ENCODE results near the gene CYP3A4. TPM values are rescaled to one million over a fixed set of nuclear protein-coding genes. Genes with fewer than 3 reads are reported as not detected.
A peak's percentile ranks its signal among the peaks of the same experiment; 100 is the strongest.

Gene CYP3A4
- total and polyA plus RNA-seq, 2 of the 13 experiments (the other 11 are each of a cell fraction or from before 2014, with no cell fraction given): 0.11 to 0.24 TPM

DNA sequence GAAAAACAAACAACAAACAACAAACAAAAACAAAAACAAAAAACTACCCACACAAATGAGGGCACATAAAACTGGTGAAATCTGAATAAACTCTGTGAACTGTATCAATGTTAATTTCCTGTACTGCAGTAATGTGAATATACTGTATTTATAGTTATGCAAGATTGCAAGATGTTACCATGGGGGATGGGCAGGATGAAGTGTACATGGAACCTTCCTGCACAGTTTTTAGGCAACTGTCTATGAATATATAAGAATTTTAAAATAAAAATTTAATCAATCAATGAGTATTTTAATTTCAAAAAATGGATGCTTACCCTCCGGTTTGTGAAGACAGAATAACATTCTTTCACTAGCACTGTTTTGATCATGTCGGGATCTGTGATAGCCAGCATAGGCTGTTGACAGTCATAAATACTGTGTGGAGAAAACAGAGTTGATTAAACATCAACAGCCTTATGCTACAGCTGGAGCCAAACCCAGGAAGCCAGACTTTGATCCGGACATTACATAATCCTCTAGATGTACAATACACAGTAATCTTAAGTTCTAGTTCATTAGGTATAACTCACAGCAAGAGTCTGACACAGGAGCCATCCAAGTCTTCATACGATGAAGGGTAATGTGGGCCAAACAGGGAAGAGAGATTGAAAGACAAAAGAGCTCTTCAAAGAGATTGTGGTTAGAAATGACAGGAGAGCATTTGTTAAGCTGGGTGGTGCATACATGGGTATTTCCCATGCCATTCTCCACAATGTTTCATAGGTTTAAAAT, 63.8 kb downstream of the CYP3A4 start (continued):
- TF ChIP-seq, protein P1, sequence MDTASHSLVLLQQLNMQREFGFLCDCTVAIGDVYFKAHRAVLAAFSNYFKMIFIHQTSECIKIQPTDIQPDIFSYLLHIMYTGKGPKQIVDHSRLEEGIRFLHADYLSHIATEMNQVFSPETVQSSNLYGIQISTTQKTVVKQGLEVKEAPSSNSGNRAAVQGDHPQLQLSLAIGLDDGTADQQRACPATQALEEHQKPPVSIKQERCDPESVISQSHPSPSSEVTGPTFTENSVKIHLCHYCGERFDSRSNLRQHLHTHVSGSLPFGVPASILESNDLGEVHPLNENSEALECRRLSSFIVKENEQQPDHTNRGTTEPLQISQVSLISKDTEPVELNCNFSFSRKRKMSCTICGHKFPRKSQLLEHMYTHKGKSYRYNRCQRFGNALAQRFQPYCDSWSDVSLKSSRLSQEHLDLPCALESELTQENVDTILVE (CRISPR knock-in tag; IDR thresholded peaks at IDR 0.05): 0 out of 2 replicates have a peak, but pooled peaks have one; percentile 41
- TF ChIP-seq, protein P2, sequence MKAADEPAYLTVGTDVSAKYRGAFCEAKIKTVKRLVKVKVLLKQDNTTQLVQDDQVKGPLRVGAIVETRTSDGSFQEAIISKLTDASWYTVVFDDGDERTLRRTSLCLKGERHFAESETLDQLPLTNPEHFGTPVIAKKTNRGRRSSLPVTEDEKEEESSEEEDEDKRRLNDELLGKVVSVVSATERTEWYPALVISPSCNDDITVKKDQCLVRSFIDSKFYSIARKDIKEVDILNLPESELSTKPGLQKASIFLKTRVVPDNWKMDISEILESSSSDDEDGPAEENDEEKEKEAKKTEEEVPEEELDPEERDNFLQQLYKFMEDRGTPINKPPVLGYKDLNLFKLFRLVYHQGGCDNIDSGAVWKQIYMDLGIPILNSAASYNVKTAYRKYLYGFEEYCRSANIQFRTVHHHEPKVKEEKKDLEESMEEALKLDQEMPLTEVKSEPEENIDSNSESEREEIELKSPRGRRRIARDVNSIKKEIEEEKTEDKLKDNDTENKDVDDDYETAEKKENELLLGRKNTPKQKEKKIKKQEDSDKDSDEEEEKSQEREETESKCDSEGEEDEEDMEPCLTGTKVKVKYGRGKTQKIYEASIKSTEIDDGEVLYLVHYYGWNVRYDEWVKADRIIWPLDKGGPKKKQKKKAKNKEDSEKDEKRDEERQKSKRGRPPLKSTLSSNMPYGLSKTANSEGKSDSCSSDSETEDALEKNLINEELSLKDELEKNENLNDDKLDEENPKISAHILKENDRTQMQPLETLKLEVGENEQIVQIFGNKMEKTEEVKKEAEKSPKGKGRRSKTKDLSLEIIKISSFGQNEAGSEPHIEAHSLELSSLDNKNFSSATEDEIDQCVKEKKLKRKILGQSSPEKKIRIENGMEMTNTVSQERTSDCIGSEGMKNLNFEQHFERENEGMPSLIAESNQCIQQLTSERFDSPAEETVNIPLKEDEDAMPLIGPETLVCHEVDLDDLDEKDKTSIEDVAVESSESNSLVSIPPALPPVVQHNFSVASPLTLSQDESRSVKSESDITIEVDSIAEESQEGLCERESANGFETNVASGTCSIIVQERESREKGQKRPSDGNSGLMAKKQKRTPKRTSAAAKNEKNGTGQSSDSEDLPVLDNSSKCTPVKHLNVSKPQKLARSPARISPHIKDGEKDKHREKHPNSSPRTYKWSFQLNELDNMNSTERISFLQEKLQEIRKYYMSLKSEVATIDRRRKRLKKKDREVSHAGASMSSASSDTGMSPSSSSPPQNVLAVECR (CRISPR knock-in tag; IDR thresholded peaks at IDR 0.05; ENCODE audit: borderline replicate concordance): peak; percentile 41; the same call in 1 of the 2 replicates
- TF ChIP-seq SMYD3 (CRISPR knock-in tag; IDR thresholded peaks at IDR 0.05) (0 out of 2 replicates have a peak, but pooled peaks have one; percentile 40), KLF9 (CRISPR knock-in tag; IDR thresholded peaks at IDR 0.05; ENCODE audit: low read depth) (no peak), TRIM24 (CRISPR knock-in tag; IDR thresholded peaks at IDR 0.05) (no peak), MIER3 (CRISPR knock-in tag; IDR thresholded peaks at IDR 0.05; ENCODE audit: borderline replicate concordance) (no peak), ZSCAN29 (CRISPR knock-in tag; conservative IDR thresholded peaks at IDR 0.05) (no peak), HMG20A (CRISPR knock-in tag; IDR thresholded peaks at IDR 0.05; ENCODE audit: borderline replicate concordance) (peak; percentile 78; the same call in 1 of the 2 replicates), ELF4 (CRISPR knock-in tag; IDR thresholded peaks at IDR 0.05; ENCODE audit: borderline replicate concordance) (0 out of 2 replicates have a peak, but pooled peaks have one; percentile 45), RCOR2 (CRISPR knock-in tag; IDR thresholded peaks at IDR 0.05) (peak; percentile 74; the same call in 1 of the 2 replicates), FOXP1 (IDR thresholded peaks at IDR 0.05) (peak; percentile 34; the same call in 1 of the 2 replicates), FOXP1 (CRISPR knock-in tag; IDR thresholded peaks at IDR 0.05) (peak; percentile 93), SALL1 (CRISPR knock-in tag; IDR thresholded peaks at IDR 0.05) (peak; percentile 81; the same call in 1 of the 2 replicates), NFKBIZ (CRISPR knock-in tag; IDR thresholded peaks at IDR 0.05) (0 out of 2 replicates have a peak, but pooled peaks have one; percentile 49)
- TF ChIP-seq, protein P3, sequence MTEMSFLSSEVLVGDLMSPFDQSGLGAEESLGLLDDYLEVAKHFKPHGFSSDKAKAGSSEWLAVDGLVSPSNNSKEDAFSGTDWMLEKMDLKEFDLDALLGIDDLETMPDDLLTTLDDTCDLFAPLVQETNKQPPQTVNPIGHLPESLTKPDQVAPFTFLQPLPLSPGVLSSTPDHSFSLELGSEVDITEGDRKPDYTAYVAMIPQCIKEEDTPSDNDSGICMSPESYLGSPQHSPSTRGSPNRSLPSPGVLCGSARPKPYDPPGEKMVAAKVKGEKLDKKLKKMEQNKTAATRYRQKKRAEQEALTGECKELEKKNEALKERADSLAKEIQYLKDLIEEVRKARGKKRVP (CRISPR knock-in tag; IDR thresholded peaks at IDR 0.05): peak in 1 of 2 experiments; percentile 49; a peak in 1 of 4 replicates
- TF ChIP-seq, protein P4, sequence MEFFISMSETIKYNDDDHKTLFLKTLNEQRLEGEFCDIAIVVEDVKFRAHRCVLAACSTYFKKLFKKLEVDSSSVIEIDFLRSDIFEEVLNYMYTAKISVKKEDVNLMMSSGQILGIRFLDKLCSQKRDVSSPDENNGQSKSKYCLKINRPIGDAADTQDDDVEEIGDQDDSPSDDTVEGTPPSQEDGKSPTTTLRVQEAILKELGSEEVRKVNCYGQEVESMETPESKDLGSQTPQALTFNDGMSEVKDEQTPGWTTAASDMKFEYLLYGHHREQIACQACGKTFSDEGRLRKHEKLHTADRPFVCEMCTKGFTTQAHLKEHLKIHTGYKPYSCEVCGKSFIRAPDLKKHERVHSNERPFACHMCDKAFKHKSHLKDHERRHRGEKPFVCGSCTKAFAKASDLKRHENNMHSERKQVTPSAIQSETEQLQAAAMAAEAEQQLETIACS (CRISPR knock-in tag; IDR thresholded peaks at IDR 0.05): no peak
- TF ChIP-seq, protein P5, sequence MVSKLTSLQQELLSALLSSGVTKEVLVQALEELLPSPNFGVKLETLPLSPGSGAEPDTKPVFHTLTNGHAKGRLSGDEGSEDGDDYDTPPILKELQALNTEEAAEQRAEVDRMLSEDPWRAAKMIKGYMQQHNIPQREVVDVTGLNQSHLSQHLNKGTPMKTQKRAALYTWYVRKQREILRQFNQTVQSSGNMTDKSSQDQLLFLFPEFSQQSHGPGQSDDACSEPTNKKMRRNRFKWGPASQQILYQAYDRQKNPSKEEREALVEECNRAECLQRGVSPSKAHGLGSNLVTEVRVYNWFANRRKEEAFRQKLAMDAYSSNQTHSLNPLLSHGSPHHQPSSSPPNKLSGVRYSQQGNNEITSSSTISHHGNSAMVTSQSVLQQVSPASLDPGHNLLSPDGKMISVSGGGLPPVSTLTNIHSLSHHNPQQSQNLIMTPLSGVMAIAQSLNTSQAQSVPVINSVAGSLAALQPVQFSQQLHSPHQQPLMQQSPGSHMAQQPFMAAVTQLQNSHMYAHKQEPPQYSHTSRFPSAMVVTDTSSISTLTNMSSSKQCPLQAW (CRISPR knock-in tag; IDR thresholded peaks at IDR 0.05): no peak
- TF ChIP-seq, protein P6, sequence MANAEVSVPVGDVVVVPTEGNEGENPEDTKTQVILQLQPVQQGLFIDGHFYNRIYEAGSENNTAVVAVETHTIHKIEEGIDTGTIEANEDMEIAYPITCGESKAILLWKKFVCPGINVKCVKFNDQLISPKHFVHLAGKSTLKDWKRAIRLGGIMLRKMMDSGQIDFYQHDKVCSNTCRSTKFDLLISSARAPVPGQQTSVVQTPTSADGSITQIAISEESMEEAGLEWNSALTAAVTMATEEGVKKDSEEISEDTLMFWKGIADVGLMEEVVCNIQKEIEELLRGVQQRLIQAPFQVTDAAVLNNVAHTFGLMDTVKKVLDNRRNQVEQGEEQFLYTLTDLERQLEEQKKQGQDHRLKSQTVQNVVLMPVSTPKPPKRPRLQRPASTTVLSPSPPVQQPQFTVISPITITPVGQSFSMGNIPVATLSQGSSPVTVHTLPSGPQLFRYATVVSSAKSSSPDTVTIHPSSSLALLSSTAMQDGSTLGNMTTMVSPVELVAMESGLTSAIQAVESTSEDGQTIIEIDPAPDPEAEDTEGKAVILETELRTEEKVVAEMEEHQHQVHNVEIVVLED (CRISPR knock-in tag; IDR thresholded peaks at IDR 0.05; ENCODE audit: borderline replicate concordance): no peak

All from HepG2 (cell line).